Measurements from ENCODE around the gene PMS2.
"Not testable (repeated sequence)": the region's sequence is repeated elsewhere in the genome, so short reads cannot be mapped to it uniquely, and the experiment has no call there.

The PMS2 gene

DNA sequence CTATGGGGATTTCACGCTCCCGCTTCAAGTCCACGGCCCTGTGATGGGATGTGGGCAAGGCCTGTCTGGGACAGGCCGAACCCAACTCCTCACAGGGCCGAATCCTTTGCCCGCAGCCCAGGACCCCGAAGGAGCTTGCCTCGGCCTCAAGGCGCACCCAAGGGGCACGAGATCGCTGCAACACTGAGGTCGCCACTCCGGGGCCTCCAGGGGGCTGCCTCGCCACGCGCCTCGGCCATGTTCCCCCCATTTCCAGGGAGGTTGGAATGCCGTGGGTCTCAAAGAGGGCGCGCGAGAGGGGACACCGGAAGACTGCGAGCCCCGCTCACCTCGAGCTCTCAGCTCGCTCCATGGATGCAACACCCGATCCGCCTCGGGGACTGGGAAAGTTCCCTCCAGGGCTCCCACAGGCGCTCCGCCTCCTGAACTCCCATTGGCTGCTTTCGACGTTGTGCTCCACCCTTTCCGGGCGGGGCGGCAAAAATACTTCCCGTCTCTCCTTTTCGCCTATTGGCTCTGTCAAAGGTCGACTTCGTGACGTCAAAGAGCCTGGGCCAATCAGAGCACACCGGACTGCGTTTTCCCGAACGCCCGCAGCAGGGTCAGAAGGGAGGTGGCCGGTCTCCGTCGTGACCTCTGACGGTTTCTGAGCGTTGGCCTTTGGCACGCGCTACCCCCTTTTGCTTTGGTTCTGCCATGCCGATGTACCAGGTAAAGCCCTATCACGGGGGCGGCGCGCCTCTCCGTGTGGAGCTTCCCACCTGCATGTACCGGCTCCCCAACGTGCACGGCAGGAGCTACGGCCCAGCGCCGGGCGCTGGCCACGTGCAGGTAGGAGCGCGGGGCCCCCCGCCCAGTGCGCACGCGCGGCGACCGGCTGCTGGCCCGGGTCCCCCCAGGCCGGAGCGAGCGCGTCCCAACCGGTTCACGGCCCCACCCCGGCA, at the start of gene PMS2, which contains the start of gene AIMP2:
TSS of gene PMS2 (minus strand) at position 382 of the 944 bp plus-strand sequence. CDS start at position 352, 30 bp downstream.
TSS of gene AIMP2 (plus strand) at position 605 of the 944 bp plus-strand sequence. CDS start at position 697, 92 bp downstream.
- DNase-seq: peak; percentile 88 to 89 (median 88)

DNA sequence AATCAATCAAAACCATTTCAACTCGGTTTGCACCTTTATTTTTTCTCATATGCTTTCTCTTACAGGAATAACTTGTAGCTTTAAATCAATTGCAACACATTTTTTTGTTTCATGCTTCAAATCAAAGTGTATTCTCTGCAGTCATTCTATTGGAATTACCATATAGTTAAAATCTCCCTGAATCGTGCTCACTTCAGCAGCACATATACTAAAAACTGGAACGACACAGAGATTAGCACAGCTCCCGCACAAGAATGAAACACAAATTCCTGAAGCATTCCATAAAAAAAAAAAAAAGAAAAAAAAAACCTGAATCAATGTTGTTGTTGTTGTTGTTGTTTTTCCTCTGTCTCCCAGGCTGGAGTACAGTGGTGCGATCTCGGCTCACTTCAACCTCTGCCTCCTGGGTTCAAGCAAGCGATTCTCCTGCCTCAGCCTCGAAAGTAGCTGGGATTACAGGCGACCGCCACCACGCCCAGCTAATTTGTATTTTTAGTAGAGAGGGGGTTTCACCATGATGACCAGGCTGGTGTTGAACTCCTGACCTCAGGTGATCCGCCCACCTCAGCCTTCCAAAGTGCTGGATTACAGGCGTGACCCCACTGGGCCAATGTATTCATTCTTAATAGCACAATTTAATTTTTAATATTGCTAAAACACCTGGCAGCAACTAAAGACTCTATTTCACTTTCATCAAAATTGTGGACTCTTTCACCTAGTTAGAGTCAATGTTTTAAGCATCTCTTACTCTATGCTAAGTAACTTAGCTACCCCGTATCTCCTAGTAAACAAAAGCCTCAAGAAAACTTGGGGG, 48.7 kb upstream of the PMS2 start:
- no peak for DNase-seq

- no peak for DNase-seq
These were observed 47.8 kb upstream of the PMS2 start for GRCh38 chr7:6056616-6057015.

DNA sequence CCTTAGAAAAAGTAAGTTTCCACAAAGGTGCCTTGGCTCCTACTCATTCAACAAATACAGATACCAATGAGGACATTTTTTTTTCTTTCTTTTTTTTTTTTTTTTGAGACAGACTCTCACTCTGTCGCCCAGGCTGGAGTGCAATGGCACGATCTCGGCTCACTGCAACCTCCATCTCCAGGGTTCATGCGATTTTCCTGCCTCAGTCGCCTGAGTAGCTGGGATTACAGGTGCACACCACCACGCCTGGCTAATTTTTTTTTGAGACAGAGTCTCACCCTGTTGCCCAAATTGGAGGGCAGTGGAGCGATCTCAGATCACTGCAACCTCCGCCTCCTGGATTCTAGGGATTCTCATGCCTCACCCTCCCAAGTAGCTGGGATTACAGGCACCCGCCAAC, 42.3 kb upstream of the PMS2 start:
- not testable (repeated sequence) for DNase-seq

- no peak for DNase-seq
These were observed 40.9 kb upstream of the PMS2 start for GRCh38 chr7:6049780-6050179.

GRCh38 chr7:6035686-6036085, 26.8 kb upstream of the PMS2 start:
- DNase-seq: no peak

DNA sequence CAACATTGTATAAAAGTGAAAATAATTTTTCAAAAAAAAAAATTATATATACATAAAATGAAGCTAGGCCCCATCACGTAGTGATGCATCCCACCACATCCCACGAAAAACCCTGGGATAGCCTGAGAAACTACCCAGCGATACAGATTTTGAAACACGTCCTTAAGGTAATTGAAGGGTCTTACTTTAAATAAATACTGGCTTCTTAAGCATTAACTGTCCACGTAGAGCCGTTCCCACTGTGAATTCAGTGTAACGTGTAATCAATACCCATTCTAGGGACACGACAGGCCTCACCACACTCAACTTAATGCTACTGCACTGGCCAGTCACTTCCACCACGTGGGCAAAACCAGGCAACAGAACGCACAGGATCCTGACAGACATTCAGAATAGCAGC, 26.3 kb upstream of the PMS2 start:
- DNase-seq: no peak

GRCh38 chr7:6032641-6033040, 23.8 kb upstream of the PMS2 start:
- DNase-seq: no peak

DNA sequence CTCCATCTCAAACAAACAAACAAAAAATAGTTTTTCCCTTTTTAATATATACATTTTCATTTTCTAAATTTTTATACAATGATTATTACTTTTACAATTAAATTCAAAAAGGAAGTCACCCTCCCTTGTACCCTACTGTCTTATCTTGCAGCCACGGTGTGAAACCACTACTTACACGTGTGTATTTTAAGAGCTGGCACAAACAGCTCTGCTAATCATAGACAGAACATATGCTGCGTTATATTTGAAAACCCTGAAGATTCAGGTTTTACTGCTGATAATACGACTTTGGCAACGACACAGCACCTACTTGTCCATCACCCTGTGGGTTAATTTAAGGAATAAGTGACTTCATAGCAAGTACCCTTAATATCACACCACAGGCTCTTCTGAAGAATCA, 23.3 kb upstream of the PMS2 start:
- no peak for DNase-seq

- DNase-seq: no peak
These were observed 22.7 kb upstream of the PMS2 start for GRCh38 chr7:6031567-6031966.

DNA sequence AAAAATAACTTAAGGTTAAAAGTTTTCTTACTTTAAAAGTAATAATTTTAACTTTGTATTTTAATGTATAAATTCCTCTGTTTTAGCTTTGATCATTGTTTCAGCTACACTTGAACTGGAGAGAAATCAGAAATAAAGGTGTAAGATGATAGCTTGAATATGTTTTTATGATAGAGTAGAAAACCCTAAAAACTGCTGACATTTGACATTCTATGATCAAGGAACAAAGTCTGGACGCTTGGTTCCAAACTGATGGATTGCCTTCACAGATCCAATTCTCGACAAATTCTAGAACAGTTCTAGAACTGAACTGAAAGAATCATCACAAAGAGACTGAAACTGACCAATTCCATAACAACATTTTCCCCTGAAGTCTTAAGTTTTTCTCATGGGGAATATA, 22.1 kb upstream of the PMS2 start, which contains the start of gene ANKRD61:
TSS of gene ANKRD61 (plus strand) at position 389 of the 400 bp plus-strand sequence. CDS start at position 389, 0 bp downstream.
- DNase-seq: no peak

DNA sequence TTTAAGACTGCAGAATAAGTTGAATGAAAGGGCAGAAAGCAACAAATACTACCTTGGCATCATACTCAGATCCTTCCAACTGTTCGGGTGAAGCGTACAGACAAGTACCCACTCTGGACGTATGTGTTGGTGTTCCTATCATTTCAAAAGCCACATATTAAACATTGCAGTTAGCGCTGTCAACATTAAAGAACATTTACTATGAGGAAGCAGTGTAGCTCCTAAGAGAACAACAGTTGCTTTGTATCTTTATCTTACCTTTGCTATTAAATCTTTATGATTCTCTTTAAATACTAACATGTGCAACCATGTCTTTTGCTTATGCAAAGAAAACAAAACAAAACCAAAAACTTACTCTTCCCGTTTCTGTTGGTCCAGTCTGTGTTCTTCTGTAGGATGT, 19.7 kb upstream of the PMS2 start:
- DNase-seq: no peak

- DNase-seq: no peak
These were observed 19.0 kb upstream of the PMS2 start for GRCh38 chr7:6027806-6028365.

GRCh38 chr7:6026820-6027311, 18.0 kb upstream of the PMS2 start:
- no peak for DNase-seq

GRCh38 chr7:6026011-6026819, 17.4 kb upstream of the PMS2 start:
- peak; percentile 9 to 53 (median 34) for DNase-seq

GRCh38 chr7:6023974-6024435, 15.2 kb upstream of the PMS2 start:
- DNase-seq: no peak

- DNase-seq: no peak
These were observed 13.9 kb upstream of the PMS2 start for GRCh38 chr7:6022707-6023106.

GRCh38 chr7:6020371-6021286, 11.8 kb upstream of the PMS2 start:
- no peak for DNase-seq

DNA sequence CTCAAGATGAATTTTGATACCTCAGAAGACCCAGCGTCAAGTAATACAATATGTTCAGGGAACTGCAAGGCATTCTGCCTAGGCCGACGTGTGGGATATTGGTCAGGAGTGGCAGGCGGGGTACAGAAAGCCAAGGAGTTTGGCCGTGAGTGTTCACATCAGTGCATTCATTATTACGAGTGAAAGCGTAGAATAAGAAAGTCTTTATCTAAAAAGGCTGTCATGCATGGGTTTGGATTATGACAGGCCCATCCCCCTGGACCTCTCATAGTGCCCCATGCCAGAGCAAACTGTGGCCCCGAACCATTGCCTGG, 7.8 kb upstream of the PMS2 start:
- no peak for DNase-seq

- DNase-seq: no peak
These were observed 7.2 kb upstream of the PMS2 start for GRCh38 chr7:6015917-6016652.
